HepG2 (cell line): ENCODE measurements around the gene VAMP4. TPM values are rescaled to one million over a fixed set of nuclear protein-coding genes. Genes with fewer than 3 reads are reported as not detected.

Experiments used
- ATAC-seq: fragments of 200-7000 bp; cut with Tn5 transposase; 3 replicates; pipeline ENCODE4 v1.9.1; 2020; ENCODE audit warnings: mild to moderate bottlenecking, moderate library complexity
- Bru-seq: library from RNA; stranded (reverse); fragments of 400-500 nt; gene quantifications from one replicate; lab custom pipeline; 2021; lab: Mats Ljungman, UMichigan
- BruChase-seq, 2 experiments: library from RNA; stranded (reverse); fragments of 400-500 nt; gene quantifications; one replicate each; lab custom pipeline; 2021; lab: Mats Ljungman, UMichigan
- BruUV-seq: library from RNA; stranded (reverse); fragments of 400-500 nt; replicated peaks from 2 replicates; lab custom pipeline; 2021; lab: Mats Ljungman, UMichigan
- CTCF ChIA-PET: fragments of 300-600 bp; formaldehyde crosslinking; extraction: SDS; loops from one replicate; lab custom pipeline; 2021; ENCODE audit warnings: low total read pairs, inconsistent platforms, low intra/inter-chr PET ratio; lab: Yijun Ruan, JAX
- POLR2A ChIA-PET: fragments of 350-600 bp; sonication (Branson Sonifier 250); formaldehyde crosslinking; loops from one replicate; lab custom pipeline; 2020; ENCODE audit warnings: antibody characterized with exemption, inconsistent platforms; lab: Yijun Ruan, JAX
- DNase-seq: peaks from one replicate; pipeline ENCODE4 v3.0.0-alpha.2; 2015; ENCODE audit warnings: low spot score
- FAIRE-seq: peaks from 3 replicates; lab custom pipeline; 2011; peaks lifted over from hg19 to GRCh38; lab: Jason Lieb, UNC
- H2AFZ ChIP-seq: one replicate; pipeline ENCODE4 v1.6.1; 2011; ENCODE audit warnings: low read length, inconsistent platforms
- H3K27ac ChIP-seq: fragments of 300-600 bp; 3 replicates; pipeline ENCODE4 v1.8.0; 2011; ENCODE audit warnings: mixed run types, mild to moderate bottlenecking, mixed read lengths, low read length, inconsistent platforms; ENCODE audit not compliant: insufficient read depth; ENCODE audit errors: extremely low read length
- H3K27me3 ChIP-seq, 2 experiments: fragments of 200-600 bp in 1 of 2; 2 replicates in 1 of 2; 3 replicates in 1 of 2; pipeline versions ENCODE4 v1.6.0 to v1.8.0; 2011; ENCODE audit warnings: low read length in 2 of 2, mild to moderate bottlenecking in 2 of 2, moderate library complexity in 2 of 2, inconsistent platforms in 1 of 2; ENCODE audit not compliant: insufficient read depth in 2 of 2, control insufficient read depth in 1 of 2
- H3K36me3 ChIP-seq, 2 experiments: fragments of 200-600 bp in 1 of 2; replicated peaks in 1 of 2; 2 replicates in 1 of 2; 3 replicates in 1 of 2; pipeline versions ENCODE4 v1.5.1 to v1.8.0; 2011; ENCODE audit warnings: low read length in 2 of 2, inconsistent platforms in 1 of 2; ENCODE audit not compliant: insufficient read depth in 2 of 2, control insufficient read depth in 1 of 2
- H3K4me1 ChIP-seq: 2 replicates; pipeline ENCODE4 v1.5.1; 2012; ENCODE audit warnings: low read length, inconsistent platforms; ENCODE audit not compliant: insufficient read depth
- H3K4me2 ChIP-seq: 2 replicates; pipeline ENCODE4 v1.6.0; 2011; ENCODE audit warnings: low read depth, low read length, inconsistent platforms
- H3K4me3 ChIP-seq, 3 experiments: fragments of 200-600 bp in 1 of 3; sonication (generic), shearing (Covaris generic) in 1 of 3; replicated peaks in 1 of 3; 2 replicates each; pipeline ENCODE4 v1.5.1; 2011 to 2016; ENCODE audit warnings: low read length in 3 of 3, inconsistent platforms in 2 of 3, low read depth in 2 of 3, mild to moderate bottlenecking in 2 of 3, control low read depth in 1 of 3, mixed read lengths in 1 of 3; ENCODE audit not compliant: insufficient read depth in 1 of 3
- H3K79me2 ChIP-seq: one replicate; pipeline ENCODE4 v1.6.1; 2011; ENCODE audit warnings: low read length, inconsistent platforms; ENCODE audit not compliant: insufficient read depth
- H3K9ac ChIP-seq: 2 replicates; pipeline ENCODE4 v1.6.0; 2011; ENCODE audit warnings: mild to moderate bottlenecking, low read depth, low read length, inconsistent platforms; ENCODE audit not compliant: insufficient read depth
- H3K9me3 ChIP-seq: 2 replicates; pipeline ENCODE4 v1.5.1; 2012; ENCODE audit warnings: mild to moderate bottlenecking, low read length
- H4K20me1 ChIP-seq: 2 replicates; pipeline ENCODE4 v1.6.0; 2011; ENCODE audit warnings: inconsistent platforms, mild to moderate bottlenecking, low read length, moderate library complexity; ENCODE audit not compliant: insufficient read depth
- AGO2 ChIP-seq: fragments of 200-400 bp; formaldehyde crosslinking; optimal IDR thresholded peaks from 2 replicates; pipeline ENCODE3; 2017; ENCODE audit warnings: mild to moderate bottlenecking, low read depth, low read length, moderate library complexity
- ARNT2 ChIP-seq: sonication (generic); formaldehyde crosslinking; IDR thresholded peaks from 2 replicates; pipeline ENCODE4 v1.8.0; 2022; ENCODE audit warnings: mild to moderate bottlenecking, low read depth, missing genetic modification reagents, moderate library complexity
- BRD4 ChIP-seq: sonication (generic); formaldehyde crosslinking; IDR thresholded peaks from 2 replicates; pipeline ENCODE4 v1.4.0; 2020; ENCODE audit warnings: missing genetic modification reagents
- GLMP ChIP-seq: sonication (generic); formaldehyde crosslinking; IDR thresholded peaks from 2 replicates; pipeline ENCODE4 v1.9.0; 2021; ENCODE audit warnings: missing genetic modification reagents, mild to moderate bottlenecking, borderline replicate concordance
- ISX ChIP-seq: sonication (generic); formaldehyde crosslinking; conservative IDR thresholded peaks from 2 replicates; pipeline ENCODE4 v1.5.0; 2020; ENCODE audit warnings: missing genetic modification reagents
- NONO ChIP-seq, 2 experiments: fragments of 450-650 bp in 1 of 2; sonication (generic) in 1 of 2; formaldehyde crosslinking in 1 of 2; IDR thresholded peaks in 1 of 2; conservative IDR thresholded peaks in 1 of 2; 2 replicates each; pipeline versions ENCODE4 v1.6.1 to v1.8.0; 2017 to 2022; ENCODE audit warnings: mild to moderate bottlenecking in 1 of 2, missing genetic modification reagents in 1 of 2, moderate library complexity in 1 of 2
- NR2F1 ChIP-seq, 2 experiments: fragments of 450-650 bp in 1 of 2; formaldehyde crosslinking in 1 of 2; IDR thresholded peaks; 2 replicates each; pipeline versions ENCODE4 v1.5.0 to v1.6.1; 2016 to 2020; ENCODE audit warnings: mild to moderate bottlenecking in 1 of 2, missing compliant biosample characterization in 1 of 2, missing genetic modification reagents in 1 of 2, moderate library complexity in 1 of 2
- PITX1 ChIP-seq: sonication (generic); formaldehyde crosslinking; IDR thresholded peaks from 2 replicates; pipeline ENCODE4 v1.5.1; 2020; ENCODE audit warnings: mild to moderate bottlenecking, missing genetic modification reagents
- SKI ChIP-seq: fragments of 450-650 bp; IDR thresholded peaks from one replicate; pipeline ENCODE4 v1.6.1; 2018; ENCODE audit warnings: mild to moderate bottlenecking; ENCODE audit not compliant: partially characterized antibody
- ZBTB21 ChIP-seq: sonication (generic); formaldehyde crosslinking; IDR thresholded peaks from 2 replicates; pipeline ENCODE4 v1.4.0; 2020; ENCODE audit warnings: missing genetic modification reagents
- ZBTB33 ChIP-seq: sonication (generic); formaldehyde crosslinking; IDR thresholded peaks from 2 replicates; pipeline ENCODE4 v1.4.0; 2020; ENCODE audit warnings: missing genetic modification reagents
- ZMYM4 ChIP-seq: sonication (generic); formaldehyde crosslinking; IDR thresholded peaks from 2 replicates; pipeline ENCODE4 v1.8.1; 2023; ENCODE audit warnings: mild to moderate bottlenecking, missing genetic modification reagents
- ZNF17 ChIP-seq: sonication (generic); formaldehyde crosslinking; IDR thresholded peaks from 2 replicates; pipeline ENCODE4 v1.5.0; 2020; ENCODE audit warnings: mild to moderate bottlenecking, missing genetic modification reagents
- ZNF7 ChIP-seq: IDR thresholded peaks from 2 replicates; pipeline ENCODE4 v1.6.1; 2016; ENCODE audit warnings: missing biosample characterization, missing genetic modification reagents
- WGBS: methylation state at CpG from one replicate; pipeline ENCODE4 v1.1.6; 2017; ENCODE audit warnings: low lambda C conversion rate; 5-methylcytosine and 5-hydroxymethylcytosine counted together
- in situ Hi-C: cut with HindIII; loops from 2 replicates; pipeline ENCODE4 v1.10.0; 2017; ENCODE audit warnings: low pct_unique_long_range_greater_than_20kb; ENCODE audit not compliant: extremely low pct_ligation_motif_present
- intact Hi-C: fragments of 100-400 bp; cut with micrococcal nuclease; formaldehyde crosslinking; loops from one replicate; pipeline ENCODE4 v1.10.0; 2022; ENCODE audit not compliant: unreplicated experiment
- long read RNA-seq, 2 experiments: library from RNA in 1 of 2; library from polyadenylated mRNA in 1 of 2; stranded (forward) in 1 of 2; unstranded in 1 of 2; transcript quantifications; one replicate each; pipeline ENCODE4 v2.0.0, GENCODE V29; 2019 to 2022
- polyA minus RNA-seq, 3 experiments: library from RNA; depleted of rRNA, polyadenylated mRNA; stranded (reverse); fragments of >200 nt; gene quantifications; 2 replicates each; pipeline ENCODE4 v1.2.3, GENCODE V29; 2011; ENCODE audit warnings: low replicate concordance in 1 of 3
- polyA plus RNA-seq, 8 experiments: library from polyadenylated mRNA; depleted of rRNA in 3 of 8; stranded (reverse) in 7 of 8; unstranded in 1 of 8; fragments of >200 nt; fragmentation: Illumina TruSeq in 4 of 8; extraction: Trizol in 4 of 8; gene quantifications; 2 replicates each; pipeline versions ENCODE4 v1.2.1 to v1.2.3, GENCODE V29; 2011 to 2016; ENCODE audit warnings: low read depth in 4 of 8, missing spikeins in 1 of 8, mixed read lengths in 1 of 8; ENCODE audit not compliant: insufficient read depth in 1 of 8
- total RNA-seq, 5 experiments: library from RNA; depleted of rRNA; stranded (reverse); fragments of >200 nt; fragmentation: Illumina TruSeq; extraction: Trizol; gene quantifications; 2 replicates each; pipeline ENCODE4 v1.2.3, GENCODE V29; 2016; ENCODE audit warnings: low read depth in 1 of 5

Gene VAMP4
- total RNA-seq (2016; rRNA removed; fragmentation: Illumina TruSeq; extraction: Trizol) (1.4 and 1.6 TPM in 2 replicates), polyA plus RNA-seq (2011; rRNA removed) (1.7 and 2.0 TPM in 2 replicates), polyA minus RNA-seq (2011; rRNA and poly(A)+ RNA removed; ENCODE audit: low replicate concordance) (0.16 and 0.44 TPM in 2 replicates), Bru-seq, nascent RNA (percentile 47 among the genes with signal in this experiment), BruChase-seq, experiment 1, labeled RNA remaining after a 6-hour chase (percentile 44 among the genes with signal in this experiment), BruChase-seq, experiment 2, labeled RNA remaining after a 2-hour chase (percentile 45 among the genes with signal in this experiment)
- total RNA-seq (2016; cell fraction: cytosol; rRNA removed; fragmentation: Illumina TruSeq; extraction: Trizol; ENCODE audit: low read depth): 0.71 TPM in 2 replicates
- total RNA-seq (2016; cell fraction: insoluble cytoplasmic fraction; rRNA removed; fragmentation: Illumina TruSeq; extraction: Trizol): 1.9 and 2.4 TPM in 2 replicates
- total RNA-seq (2016; cell fraction: membrane; rRNA removed; fragmentation: Illumina TruSeq; extraction: Trizol): 1.4 and 2.3 TPM in 2 replicates
- 2.0 and 2.2 TPM in 2 replicates for total RNA-seq (2016; cell fraction: nucleus; rRNA removed; fragmentation: Illumina TruSeq; extraction: Trizol)
- 0.46 and 0.91 TPM in 2 replicates for polyA plus RNA-seq (2011; cell fraction: cytosol; rRNA removed)
- 1.6 and 1.8 TPM in 2 replicates for polyA plus RNA-seq (2011; cell fraction: nucleus; rRNA removed)
- 2.7 and 4.0 TPM in 2 replicates for polyA plus RNA-seq (2012)
- 0.92 and 1.6 TPM in 2 replicates for polyA plus RNA-seq (2016; cell fraction: cytosol; fragmentation: Illumina TruSeq; extraction: Trizol; ENCODE audit: low read depth)
- 3.8 TPM in 2 replicates for polyA plus RNA-seq (2016; cell fraction: insoluble cytoplasmic fraction; fragmentation: Illumina TruSeq; extraction: Trizol; ENCODE audit: low read depth)
- polyA plus RNA-seq (2016; cell fraction: membrane; fragmentation: Illumina TruSeq; extraction: Trizol; ENCODE audit: low read depth): 1.7 and 1.9 TPM in 2 replicates
- polyA plus RNA-seq (2016; cell fraction: nucleus; fragmentation: Illumina TruSeq; extraction: Trizol; ENCODE audit: insufficient read depth, low read depth): 3.4 and 3.5 TPM in 2 replicates
- polyA minus RNA-seq (2011; cell fraction: cytosol; rRNA and poly(A)+ RNA removed): 0.69 and 0.97 TPM in 2 replicates
- 2.1 and 3.9 TPM in 2 replicates for polyA minus RNA-seq (2011; cell fraction: nucleus; rRNA and poly(A)+ RNA removed)
- long read RNA-seq, experiment 1, partial matches to known transcripts: 0 of 2 reads
- long read RNA-seq, experiment 1, other reads (novel, unspliced or antisense): 2 of 2 reads
- long read RNA-seq, experiment 2, full-length matches to known transcripts: 2 of 4 reads
- long read RNA-seq, experiment 2, partial matches to known transcripts: 0 of 4 reads
- long read RNA-seq, experiment 2, other reads (novel, unspliced or antisense): 2 of 4 reads

- Histone ChIP-seq H3K36me3 (0 out of 5 replicates have a peak, but pooled peaks cover 0 to 1% of the 10 kb centered on the region in 2 experiments), H3K4me3 (peak within 1 kb of the TSS; percentile 78 to 88 (median 86)), H3K27me3 (no peaks in the 10 kb centered on the region), H4K20me1 (no peaks in the 10 kb centered on the region), H3K9ac (peak within 1 kb of the TSS; percentile 69), H2AFZ (peak within 1 kb of the TSS; percentile 88), H3K79me2 (no peaks in the 10 kb centered on the region), H3K4me1 (peaks cover 23% of the 10 kb centered on the region), H3K27ac (peak within 1 kb of the TSS; percentile 72), H3K9me3 (no peaks in the 10 kb centered on the region), H3K4me2 (peak within 1 kb of the TSS; percentile 83)
- ATAC-seq (peak; percentile 92), DNase-seq (peak; percentile 54), FAIRE-seq (no peak)
- ChIA-PET CTCF (interaction anchor here (0.9 kb wide), 1 partner anchor 97 kb away, joined by 3 read pairs; no protein-coding TSS in a partner anchor), POLR2A (interaction anchor here (1.5 to 3.6 kb wide), 2 partner anchors 39 to 97 kb away, joined by 4 to 20 read pairs; partner anchors contain the start of gene METTL13)
- intact Hi-C loops: loop anchor here (1.0 to 2.0 kb wide), 3 partner anchors 39 to 257 kb away; partner anchors contain the start of genes METTL13 and PRRC2C
- no TSS peak for BruUV-seq
- 0% methylated on average over 5 of the region's 57 CpGs for WGBS
- in situ Hi-C loops: no loop called here
- TF ChIP-seq AGO2 (no peak), ZBTB21 (CRISPR knock-in tag) (no peak), NR2F1 (CRISPR knock-in tag; IDR thresholded peaks at IDR 0.05) (no peak), ZNF7 (CRISPR knock-in tag) (no peak), PITX1 (no peak), NONO (IDR thresholded peaks at IDR 0.05) (no peak), NONO (CRISPR knock-in tag; conservative IDR thresholded peaks at IDR 0.05) (0 out of 2 replicates have a peak, but pooled peaks have one; percentile 45), ZMYM4 (CRISPR knock-in tag) (peak; percentile 77; the same call in 1 of the 2 replicates), ZNF17 (CRISPR knock-in tag) (no peak), GLMP (CRISPR knock-in tag) (no peak), BRD4 (CRISPR knock-in tag) (peak; percentile 82; the same call in 1 of the 2 replicates), ZBTB33 (CRISPR knock-in tag) (no peak; the same call in 1 of the 2 replicates), ARNT2 (CRISPR knock-in tag) (peak; percentile 48; the same call in 1 of the 2 replicates), ISX (CRISPR knock-in tag) (no peak), SKI (peak; percentile 27)
These were observed at the start of gene VAMP4 for GRCh38 chr1:171741872-171742576. Gene VAMP4, minus strand, starts transcription at chr1:171742065. Its CDS starts 3,651 bp downstream, at chr1:171738414.
